UCSD-AML1 (cell line): Measurements from ENCODE around the gene GLS.

Experiments used
- DNase-seq: peaks from one replicate; lab custom pipeline; 2025; ENCODE audit not compliant: unreplicated experiment; lab: John Stamatoyannopoulos, UW

Gene GLS

GRCh38 chr2:191012346-191012745, 131.7 kb downstream of the GLS start:
- no peak for DNase-seq

GRCh38 chr2:191012845-191013681, 132.4 kb downstream of the GLS start:
- no peak for DNase-seq

- DNase-seq, result no peak
These were observed 133.0 kb downstream of the GLS start for GRCh38 chr2:191013682-191013931.

- DNase-seq, result peak; percentile 97
These were observed 133.5 kb downstream of the GLS start, which contains the start of gene STAT1 for GRCh38 chr2:191013932-191014652. Gene STAT1 (minus strand): TSS chr2:191014171. CDS start chr2:191010003, 4,168 bp downstream.

- no peak for DNase-seq
These were observed 134.0 kb downstream of the GLS start for GRCh38 chr2:191014653-191015020.
